B cell (primary cell): Measurements from ENCODE around the gene NOTCH4. TPM values are rescaled to one million over a fixed set of nuclear protein-coding genes. Genes with fewer than 3 reads are reported as not detected.
A peak's percentile ranks its signal among the peaks of the same experiment; 100 is the strongest.
"Not testable (repeated sequence)": the region's sequence is repeated elsewhere in the genome, so short reads cannot be mapped to it uniquely, and the experiment has no call there.

Experiments used
- ATAC-seq: fragments of 200-7000 bp; cut with Tn5 transposase; one replicate; pipeline ENCODE4 v1.10.0; 2021; ENCODE audit warnings: low read depth, mild to moderate bottlenecking, moderate number of reproducible peaks, moderate library complexity
- CTCF ChIA-PET: fragments of 350-600 bp; sonication (Branson Sonifier 250); formaldehyde crosslinking; loops from one replicate; lab custom pipeline; 2021; ENCODE audit warnings: antibody characterized with exemption, inconsistent platforms; lab: Charles Lee
- POLR2A ChIA-PET: fragments of 350-600 bp; sonication (Branson Sonifier 250); formaldehyde crosslinking; loops from one replicate; lab custom pipeline; 2021; ENCODE audit warnings: antibody characterized with exemption; lab: Charles Lee
- DNase-seq: peaks from one replicate; pipeline ENCODE4 v3.0.0; 2013
- H2AFZ ChIP-seq: 2 replicates; pipeline ENCODE4 v1.6.1; 2012; ENCODE audit warnings: mild to moderate bottlenecking, low read depth, low read length; ENCODE audit not compliant: insufficient read depth, poor library complexity, severe bottlenecking
- H3K27ac ChIP-seq, 2 donors: 1 replicate in 1 of 2; 2 replicates in 1 of 2; pipeline ENCODE4 v1.5.1; 2012 to 2013; ENCODE audit warnings: low read length in 2 of 2, mild to moderate bottlenecking in 2 of 2, moderate library complexity in 1 of 2
- H3K27me3 ChIP-seq, 4 experiments: fragments of 200-600 bp in 1 of 4; sonication (generic) in 1 of 4; replicated peaks in 1 of 4; 1 replicate in 2 of 4; 2 replicates in 2 of 4; pipeline versions ENCODE4 v1.6.1 to v1.7.0; 2013 to 2016; ENCODE audit warnings: low read length in 3 of 4, mild to moderate bottlenecking in 2 of 4, mixed read lengths in 1 of 4, moderate library complexity in 1 of 4; ENCODE audit not compliant: insufficient read depth in 4 of 4, control insufficient read depth in 3 of 4; ENCODE audit errors: control extremely low read depth in 1 of 4
- H3K36me3 ChIP-seq, 2 experiments: replicated peaks in 1 of 2; 1 replicate in 1 of 2; 2 replicates in 1 of 2; pipeline versions ENCODE4 v1.6.1 to v1.7.1; 2013; ENCODE audit warnings: low read length in 1 of 2; ENCODE audit not compliant: insufficient read depth in 2 of 2, control insufficient read depth in 1 of 2; ENCODE audit errors: control extremely low read depth in 1 of 2, extremely low read depth in 1 of 2
- H3K4me1 ChIP-seq, 2 donors: fragments of 200-600 bp in 1 of 2; sonication (generic) in 1 of 2; 1 replicate in 1 of 2; 2 replicates in 1 of 2; pipeline versions ENCODE4 v1.5.1 to v1.6.1; 2013 to 2017; ENCODE audit warnings: low read length in 2 of 2; ENCODE audit not compliant: control insufficient read depth in 2 of 2, insufficient read depth in 2 of 2
- H3K4me2 ChIP-seq: replicated peaks from 2 replicates; pipeline ENCODE3; 2012; ENCODE audit warnings: mild to moderate bottlenecking, low read depth, low read length; ENCODE audit not compliant: poor library complexity, severe bottlenecking
- H3K4me3 ChIP-seq, 5 experiments: fragments of 200-600 bp in 1 of 5; sonication (generic) in 1 of 5; 1 replicate in 3 of 5; 2 replicates in 2 of 5; pipeline versions ENCODE4 v1.5.1 to v1.7.0; 2011 to 2016; ENCODE audit warnings: low read length in 4 of 5, mild to moderate bottlenecking in 4 of 5, low read depth in 2 of 5, control low read depth in 1 of 5, moderate library complexity in 1 of 5; ENCODE audit not compliant: insufficient read depth in 1 of 5; ENCODE audit errors: control extremely low read depth in 1 of 5, extremely low read depth in 1 of 5
- H3K79me2 ChIP-seq: fragments of 200-600 bp; sonication (generic); one replicate; pipeline ENCODE4 v1.6.0; 2016; ENCODE audit warnings: low read length; ENCODE audit not compliant: control insufficient read depth, insufficient read depth
- H3K9ac ChIP-seq: fragments of 200-600 bp; sonication (generic); 2 replicates; pipeline ENCODE4 v1.6.1; 2017; ENCODE audit warnings: mild to moderate bottlenecking, low read length, moderate library complexity
- H3K9me3 ChIP-seq, 3 donors: one replicate each; pipeline versions ENCODE4 v1.6.1 to v1.7.1; 2013; ENCODE audit warnings: low read length in 2 of 3; ENCODE audit not compliant: control insufficient read depth in 2 of 3, insufficient read depth in 1 of 3; ENCODE audit errors: control extremely low read depth in 1 of 3
- H4K20me1 ChIP-seq: 2 replicates; pipeline ENCODE4 v1.6.0; 2012; ENCODE audit warnings: mild to moderate bottlenecking, low read length; ENCODE audit not compliant: insufficient read depth, control insufficient read depth, poor library complexity, severe bottlenecking
- H3K27ac Mint-ChIP-seq: one replicate; pipeline ENCODE4 v1.8.0; 2021; ENCODE audit warnings: mixed read lengths
- H3K27me3 Mint-ChIP-seq: one replicate; pipeline ENCODE4 v1.8.0; 2021; ENCODE audit warnings: mixed read lengths
- H3K4me1 Mint-ChIP-seq: one replicate; pipeline ENCODE4 v1.8.0; 2021; ENCODE audit warnings: mixed read lengths
- H3K4me3 Mint-ChIP-seq: one replicate; pipeline ENCODE4 v1.8.0; 2021; ENCODE audit warnings: mixed read lengths
- H3K9me3 Mint-ChIP-seq: one replicate; pipeline ENCODE4 v1.8.0; 2022; ENCODE audit warnings: mixed read lengths; ENCODE audit not compliant: insufficient read depth
- EZH2 ChIP-seq: IDR thresholded peaks from 2 replicates; pipeline ENCODE4 v1.6.1; 2012; ENCODE audit warnings: borderline replicate concordance, low read depth, mild to moderate bottlenecking, moderate library complexity, low read length; ENCODE audit not compliant: insufficient read depth, poor library complexity, severe bottlenecking
- WGBS: methylation state at CpG from one replicate; pipeline ENCODE4 v1.1.5; 2013; ENCODE audit warnings: missing lambda C conversion rate; ENCODE audit not compliant: insufficient coverage; 5-methylcytosine and 5-hydroxymethylcytosine counted together
- intact Hi-C: fragments of 100-400 bp; cut with micrococcal nuclease; formaldehyde crosslinking; loops from one replicate; pipeline ENCODE4 v1.10.0; 2022
- polyA plus RNA-seq: library from polyadenylated mRNA; depleted of rRNA; stranded (reverse); fragments of >200 nt; gene quantifications from 2 replicates; pipeline ENCODE4 v1.2.3, GENCODE V29; 2012
- total RNA-seq, 2 donors: library from RNA; stranded (reverse); fragments of 120-200 nt in 1 of 2; gene quantifications; 1 replicate in 1 of 2; 2 replicates in 1 of 2; pipeline versions ENCODE4 v1.2.3 to v1.2.4, GENCODE V29; 2013 to 2022
- TF ChIP-seq, protein P1 (sequence below): fragments of 200-600 bp; IDR thresholded peaks from one replicate; pipeline ENCODE4 v1.8.0; 2022; ENCODE audit warnings: antibody characterized with exemption, mild to moderate bottlenecking

Gene NOTCH4
- total and polyA plus RNA-seq, 2 donors (not counting 1 experiment from before 2014, with no cell fraction given), result 6.3 to 10.3 TPM

- intact Hi-C loops, result loop anchor here (1.0 to 10.0 kb wide), 3 partner anchors 16 to 671 kb away; partner anchors contain the start of gene HLA-DMB
- H3K4me3 ChIP-seq, result peak overlapping the region in 1 of 5 experiments; percentile 40
- Mint-ChIP-seq H3K4me3 (peak overlapping the region; percentile 44), H3K4me1 (peaks cover 60% of the 10 kb centered on the region), H3K27me3 (no peaks in the 10 kb centered on the region), H3K9me3 (no peaks in the 10 kb centered on the region), H3K27ac (peak overlapping the region; percentile 81)
- peaks cover 32% of the 10 kb centered on the region for H3K79me2 ChIP-seq
- peaks cover 0 to 11% (median 2%) of the 10 kb centered on the region in 3 donors for H3K9me3 ChIP-seq
- DNase-seq (peak; percentile 85), ATAC-seq (peak; percentile 80)
- no peaks in the 10 kb centered on the region for H3K27me3 ChIP-seq
- H3K4me1 ChIP-seq, result peaks cover 62% of the 10 kb centered on the region in 2 donors
- POLR2A ChIA-PET, result interaction anchor here (0.6 to 1.4 kb wide), 6 partner anchors 9 to 1018 kb away, joined by 3 to 7 read pairs (median 4); partner anchors contain the start of genes PSMB8 and WDR46
- TF ChIP-seq, protein P1, sequence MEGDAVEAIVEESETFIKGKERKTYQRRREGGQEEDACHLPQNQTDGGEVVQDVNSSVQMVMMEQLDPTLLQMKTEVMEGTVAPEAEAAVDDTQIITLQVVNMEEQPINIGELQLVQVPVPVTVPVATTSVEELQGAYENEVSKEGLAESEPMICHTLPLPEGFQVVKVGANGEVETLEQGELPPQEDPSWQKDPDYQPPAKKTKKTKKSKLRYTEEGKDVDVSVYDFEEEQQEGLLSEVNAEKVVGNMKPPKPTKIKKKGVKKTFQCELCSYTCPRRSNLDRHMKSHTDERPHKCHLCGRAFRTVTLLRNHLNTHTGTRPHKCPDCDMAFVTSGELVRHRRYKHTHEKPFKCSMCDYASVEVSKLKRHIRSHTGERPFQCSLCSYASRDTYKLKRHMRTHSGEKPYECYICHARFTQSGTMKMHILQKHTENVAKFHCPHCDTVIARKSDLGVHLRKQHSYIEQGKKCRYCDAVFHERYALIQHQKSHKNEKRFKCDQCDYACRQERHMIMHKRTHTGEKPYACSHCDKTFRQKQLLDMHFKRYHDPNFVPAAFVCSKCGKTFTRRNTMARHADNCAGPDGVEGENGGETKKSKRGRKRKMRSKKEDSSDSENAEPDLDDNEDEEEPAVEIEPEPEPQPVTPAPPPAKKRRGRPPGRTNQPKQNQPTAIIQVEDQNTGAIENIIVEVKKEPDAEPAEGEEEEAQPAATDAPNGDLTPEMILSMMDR, result no peak
- TF ChIP-seq EZH2, result no peak
- WGBS, result 0% methylated on average over 1 of the region's 1 CpG
- CTCF ChIA-PET, result interaction anchor here (0.9 to 2.9 kb wide), 6 partner anchors 10 to 130 kb away, joined by 5 to 23 read pairs (median 6); no protein-coding TSS in a partner anchor
- peak overlapping the region; percentile 29 for H3K9ac ChIP-seq
- peak overlapping the region; percentile 55 for H3K4me2 ChIP-seq
- no peak overlapping the region for H2AFZ ChIP-seq
- no peaks in the 10 kb centered on the region for H4K20me1 ChIP-seq
- H3K27ac ChIP-seq, result peak overlapping the region; percentile 61 to 74
- no peaks in the 10 kb centered on the region for H3K36me3 ChIP-seq
These were observed 47.6 kb upstream of the NOTCH4 start for GRCh38 chr6:32271429-32271828.

DNA sequence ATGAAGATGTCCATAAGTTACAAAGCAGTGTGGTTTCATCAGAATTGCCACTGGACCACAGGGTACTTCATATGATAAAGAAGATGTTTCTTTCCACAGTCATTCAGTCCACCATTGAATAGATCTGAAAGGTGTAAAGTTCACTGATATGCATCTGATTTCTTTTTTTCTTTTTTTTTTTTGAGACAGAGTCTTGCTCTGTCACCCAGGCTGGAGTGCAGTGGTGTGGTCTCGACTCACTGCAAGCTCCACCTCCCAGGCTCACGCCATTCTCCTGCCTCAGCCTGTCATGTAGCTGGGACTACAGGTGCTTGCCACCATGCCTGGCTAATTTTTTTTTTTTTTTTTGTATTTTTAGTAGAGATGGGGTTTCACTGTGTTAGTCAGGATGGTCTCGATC lies 44.6 kb upstream of the NOTCH4 start:
- H4K20me1 ChIP-seq, intact Hi-C loops, H3K27me3 Mint-ChIP-seq, H3K27me3 ChIP-seq, H3K4me3 ChIP-seq, H3K9me3 Mint-ChIP-seq, H3K9ac ChIP-seq, H3K36me3 ChIP-seq: not testable (repeated sequence)
- ChIA-PET CTCF (interaction anchor here (1.0 to 3.2 kb wide), 6 partner anchors 10 to 130 kb away, joined by 3 to 17 read pairs (median 4); no protein-coding TSS in a partner anchor), POLR2A (interaction anchor here (0.6 to 1.0 kb wide), 5 partner anchors 18 to 596 kb away, joined by 3 to 5 read pairs (median 5); no protein-coding TSS in a partner anchor)
- peaks cover 36% of the 10 kb centered on the region for H3K79me2 ChIP-seq
- H3K4me2 ChIP-seq, result peak overlapping the region; percentile 23
- H3K4me3 Mint-ChIP-seq, result peak overlapping the region; percentile 56
- peaks cover 0 to 11% (median 2%) of the 10 kb centered on the region in 3 donors for H3K9me3 ChIP-seq
- H3K4me1 Mint-ChIP-seq, result peaks cover 59% of the 10 kb centered on the region
- no CpG with 5 or more reads among the region's 3 CpGs for WGBS
- H3K4me1 ChIP-seq, result peaks cover 54 to 59% of the 10 kb centered on the region in 2 donors
- DNase-seq (peak; percentile 49), ATAC-seq (peak; percentile 55)
- H3K27ac Mint-ChIP-seq, result peak overlapping the region; percentile 80
- peak overlapping the region; percentile 0 for H2AFZ ChIP-seq
- peak overlapping the region in 1 of 2 donors; percentile 43 for H3K27ac ChIP-seq
